Measurements from ENCODE around the gene CNEP1R1.

CNEP1R1 gene

DNA sequence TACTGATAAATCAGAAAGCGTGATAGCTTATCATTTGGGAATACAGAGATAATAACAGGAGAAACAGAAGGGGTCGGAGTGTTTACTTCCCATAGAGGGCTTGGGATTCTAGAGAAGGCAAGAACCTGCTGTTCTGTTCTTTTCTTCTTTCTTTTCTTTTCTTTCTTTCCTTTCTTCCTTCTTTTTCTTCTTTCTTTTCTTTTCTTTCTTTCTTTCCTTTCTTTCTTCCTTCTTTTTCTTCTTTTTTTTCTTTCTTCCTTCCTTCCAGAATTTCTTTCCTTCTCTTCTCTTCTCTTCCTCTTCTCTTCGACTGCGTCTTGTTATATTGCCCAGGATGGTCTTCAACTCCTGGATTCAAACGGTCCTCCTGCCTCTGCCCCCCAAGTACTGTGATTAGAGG, 18.3 kb downstream of the CNEP1R1 start:
- TF ChIP-seq, protein P1, sequence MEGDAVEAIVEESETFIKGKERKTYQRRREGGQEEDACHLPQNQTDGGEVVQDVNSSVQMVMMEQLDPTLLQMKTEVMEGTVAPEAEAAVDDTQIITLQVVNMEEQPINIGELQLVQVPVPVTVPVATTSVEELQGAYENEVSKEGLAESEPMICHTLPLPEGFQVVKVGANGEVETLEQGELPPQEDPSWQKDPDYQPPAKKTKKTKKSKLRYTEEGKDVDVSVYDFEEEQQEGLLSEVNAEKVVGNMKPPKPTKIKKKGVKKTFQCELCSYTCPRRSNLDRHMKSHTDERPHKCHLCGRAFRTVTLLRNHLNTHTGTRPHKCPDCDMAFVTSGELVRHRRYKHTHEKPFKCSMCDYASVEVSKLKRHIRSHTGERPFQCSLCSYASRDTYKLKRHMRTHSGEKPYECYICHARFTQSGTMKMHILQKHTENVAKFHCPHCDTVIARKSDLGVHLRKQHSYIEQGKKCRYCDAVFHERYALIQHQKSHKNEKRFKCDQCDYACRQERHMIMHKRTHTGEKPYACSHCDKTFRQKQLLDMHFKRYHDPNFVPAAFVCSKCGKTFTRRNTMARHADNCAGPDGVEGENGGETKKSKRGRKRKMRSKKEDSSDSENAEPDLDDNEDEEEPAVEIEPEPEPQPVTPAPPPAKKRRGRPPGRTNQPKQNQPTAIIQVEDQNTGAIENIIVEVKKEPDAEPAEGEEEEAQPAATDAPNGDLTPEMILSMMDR (IDR thresholded peaks at IDR 0.05; ENCODE audit: extremely low read depth, missing control alignments) = no peak

DNA sequence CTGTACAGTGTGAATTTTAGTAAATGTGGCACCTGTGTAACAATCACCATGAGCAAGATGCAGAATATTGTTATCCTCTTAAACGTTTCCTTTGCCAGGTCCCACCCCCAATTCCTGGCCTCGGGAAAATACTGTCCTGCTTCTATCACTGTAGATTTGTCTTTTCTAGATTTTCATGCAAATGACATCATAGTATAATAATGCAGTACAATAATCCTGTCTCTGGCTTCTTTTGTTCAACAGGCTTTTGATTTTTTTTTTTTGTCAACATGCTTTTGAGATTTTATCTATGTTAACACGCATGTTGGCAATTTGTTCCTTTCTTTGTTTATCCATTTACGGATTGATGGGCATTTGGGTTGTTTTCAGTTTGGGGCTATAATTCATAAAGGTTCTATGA, 20.4 kb downstream of the CNEP1R1 start:
- TF ChIP-seq, protein P1 (IDR thresholded peaks at IDR 0.05; ENCODE audit: extremely low read depth, missing control alignments) = no peak
- DNase-seq (ENCODE audit: low spot score) = no peak

More for the DNA sequence above, 18.3 kb downstream of the CNEP1R1 start:
- DNase-seq (ENCODE audit: low spot score) = no peak

- DNase-seq (ENCODE audit: low spot score) = no peak
- TF ChIP-seq, protein P1 (IDR thresholded peaks at IDR 0.05; ENCODE audit: extremely low read depth, missing control alignments) = no peak
These were observed 21.8 kb downstream of the CNEP1R1 start for GRCh38 chr16:50046853-50047252.

DNA sequence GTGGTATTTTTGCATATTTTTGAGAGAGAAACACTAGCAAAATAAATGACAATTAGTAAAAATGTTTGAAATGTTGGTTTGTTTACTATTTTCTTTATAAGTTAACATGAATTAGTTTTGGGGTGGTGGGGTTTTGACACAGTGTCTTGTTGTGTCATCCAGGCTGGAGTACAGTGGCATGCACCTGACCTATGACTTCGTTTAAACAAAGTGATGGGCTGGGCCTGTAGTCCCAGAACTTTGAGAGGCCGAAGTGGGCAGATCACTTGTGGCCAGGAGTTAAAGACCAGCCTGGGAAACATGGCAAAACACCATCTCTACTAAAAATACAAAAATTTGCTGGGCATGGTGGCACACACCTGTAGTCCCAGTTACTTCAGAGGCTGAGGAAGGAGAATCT, 22.8 kb downstream of the CNEP1R1 start:
- TF ChIP-seq, protein P1 (IDR thresholded peaks at IDR 0.05; ENCODE audit: extremely low read depth, missing control alignments) = no peak
- no peak for DNase-seq (ENCODE audit: low spot score)

DNA sequence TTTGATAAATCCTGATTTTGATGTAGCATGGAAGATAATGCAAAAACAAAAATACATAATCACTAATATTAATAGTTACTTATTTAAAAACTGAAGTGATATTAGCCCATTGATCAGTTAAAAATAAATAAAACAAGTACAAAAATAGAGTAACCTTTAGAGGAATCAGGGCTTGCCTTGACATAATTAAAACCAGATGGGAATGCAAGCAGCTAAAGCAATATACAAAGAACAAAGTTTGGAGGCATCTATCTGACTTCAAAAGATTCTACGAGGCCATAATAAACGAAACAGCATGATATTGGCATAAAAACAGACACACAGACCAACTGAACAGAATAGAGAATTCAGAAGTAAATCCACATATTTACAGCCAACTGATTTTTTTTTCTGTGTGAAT, 25.8 kb downstream of the CNEP1R1 start:
- DNase-seq (ENCODE audit: low spot score) = no peak
- TF ChIP-seq, protein P1 (IDR thresholded peaks at IDR 0.05; ENCODE audit: extremely low read depth, missing control alignments) = no peak

DNA sequence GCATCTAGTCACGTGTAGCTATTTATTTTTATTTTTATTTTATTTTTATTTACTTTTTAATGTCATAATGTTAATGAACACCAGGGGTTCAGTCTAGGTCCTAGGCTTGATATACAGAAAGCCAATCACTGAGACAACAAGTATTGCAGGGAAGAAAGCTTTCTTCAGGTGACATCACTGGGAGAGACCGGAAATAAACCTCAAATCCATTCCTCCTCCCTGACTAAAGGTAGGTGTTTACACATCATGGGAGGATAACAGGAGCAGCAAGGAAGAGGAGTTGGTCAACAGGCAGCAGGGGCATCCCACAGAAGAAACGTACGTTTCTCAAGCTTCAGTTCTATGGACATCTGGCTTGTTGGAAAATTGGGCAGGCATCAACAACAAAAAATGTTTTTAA, 31.2 kb downstream of the CNEP1R1 start:
- DNase-seq (ENCODE audit: low spot score) = no peak
- TF ChIP-seq, protein P1 (IDR thresholded peaks at IDR 0.05; ENCODE audit: extremely low read depth, missing control alignments) = no peak

DNA sequence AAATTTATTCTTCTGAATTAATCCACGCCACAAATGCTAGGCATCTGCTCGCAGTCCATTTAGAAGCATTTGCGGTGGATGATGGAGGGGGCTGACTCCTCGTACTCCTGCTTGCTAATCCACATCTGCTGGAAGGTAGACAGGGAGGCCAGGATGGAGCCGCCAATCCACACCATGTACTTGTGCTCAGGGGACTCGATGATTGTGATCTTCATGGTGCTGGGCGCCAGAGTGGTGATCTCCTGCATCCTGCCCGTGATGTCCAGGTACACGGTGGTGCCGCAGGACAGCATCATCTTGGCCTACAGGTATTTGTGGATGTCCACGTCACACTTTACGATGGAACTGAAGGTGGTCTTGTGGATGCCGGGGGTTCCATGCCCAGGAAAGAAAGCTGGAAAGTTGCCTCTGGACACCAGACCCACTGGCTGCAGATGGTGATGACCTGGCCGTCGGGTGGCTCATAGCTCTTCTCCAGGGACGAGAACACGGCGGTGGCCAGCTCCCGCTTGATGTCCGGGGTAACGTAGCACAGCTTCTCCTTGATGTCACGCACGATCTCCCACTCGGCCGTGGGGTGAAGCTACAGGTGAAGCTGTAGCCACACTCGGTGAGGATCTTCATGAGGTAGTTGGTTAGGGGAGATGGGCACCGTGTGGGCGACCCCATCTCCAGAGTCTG, 33.2 kb downstream of the CNEP1R1 start:
- TF ChIP-seq, protein P1 (IDR thresholded peaks at IDR 0.05; ENCODE audit: extremely low read depth, missing control alignments) = no peak
- no peak for DNase-seq (ENCODE audit: low spot score)

Data from GM20000 (cell line).